H1 (cell line): Measurements from ENCODE around the gene CD84. TPM values are rescaled to one million over a fixed set of nuclear protein-coding genes. Genes with fewer than 3 reads are reported as not detected.
A peak's percentile ranks its signal among the peaks of the same experiment; 100 is the strongest.

Source experiments
- CTCF ChIA-PET: fragments of 300-600 bp; sonication (Branson Sonifier 250); formaldehyde crosslinking; loops from one replicate; lab custom pipeline; 2021; ENCODE audit not compliant: partially characterized antibody; lab: Charles Lee
- POLR2A ChIA-PET: fragments of 300-600 bp; sonication (Branson Sonifier 250); formaldehyde crosslinking; loops from one replicate; lab custom pipeline; 2021; ENCODE audit warnings: inconsistent platforms; ENCODE audit not compliant: partially characterized antibody; lab: Charles Lee
- DNase-seq, 2 experiments: peaks; one replicate each; pipeline versions ENCODE4 v3.0.0 to v3.0.0-alpha.2; 2010 to 2022; ENCODE audit warnings: low spot score in 2 of 2, low read depth in 1 of 2, mixed read lengths in 1 of 2
- FAIRE-seq: peaks from 2 replicates; lab custom pipeline; 2011; peaks lifted over from hg19 to GRCh38; lab: Jason Lieb, UNC
- H2AFZ ChIP-seq: 2 replicates; pipeline ENCODE4 v1.8.1; 2012; ENCODE audit warnings: low read length, inconsistent platforms
- H2AK5ac ChIP-seq: 2 replicates; pipeline ENCODE4 v1.6.1; 2013; ENCODE audit warnings: low read depth, low read length
- H2BK120ac ChIP-seq: replicated peaks from 2 replicates; pipeline ENCODE3; 2013; ENCODE audit warnings: low read depth, low read length, inconsistent platforms
- H2BK12ac ChIP-seq: 2 replicates; pipeline ENCODE4 v1.6.1; 2013; ENCODE audit warnings: low read depth, low read length
- H2BK15ac ChIP-seq: 2 replicates; pipeline ENCODE4 v1.6.1; 2013; ENCODE audit warnings: low read length
- H2BK20ac ChIP-seq: 2 replicates; pipeline ENCODE4 v1.6.1; 2013; ENCODE audit warnings: low read length
- H2BK5ac ChIP-seq: 2 replicates; pipeline ENCODE4 v1.6.1; 2013; ENCODE audit warnings: low read depth, low read length
- H3K14ac ChIP-seq: 2 replicates; pipeline ENCODE4 v1.6.1; 2013; ENCODE audit warnings: inconsistent platforms; ENCODE audit not compliant: insufficient read length
- H3K18ac ChIP-seq: 2 replicates; pipeline ENCODE4 v1.6.1; 2013; ENCODE audit warnings: low read length; ENCODE audit errors: extremely low read depth
- H3K23ac ChIP-seq: 2 replicates; pipeline ENCODE4 v1.6.1; 2013; ENCODE audit warnings: inconsistent platforms; ENCODE audit not compliant: insufficient read length
- H3K23me2 ChIP-seq: 2 replicates; pipeline ENCODE4 v1.6.1; 2013; ENCODE audit warnings: low read depth, low read length
- H3K27ac ChIP-seq: 2 replicates; pipeline ENCODE4 v1.6.1; 2011; ENCODE audit warnings: low read depth, low read length, inconsistent platforms
- H3K27me3 ChIP-seq, 4 experiments: replicated peaks in 1 of 4; 1 replicate in 1 of 4; 2 replicates in 3 of 4; pipeline versions ENCODE4 v1.6.1 to v1.8.1; 2011 to 2013; ENCODE audit warnings: low read length in 3 of 4, mild to moderate bottlenecking in 3 of 4, inconsistent platforms in 2 of 4, mixed read lengths in 2 of 4, moderate library complexity in 1 of 4; ENCODE audit not compliant: control insufficient read depth in 3 of 4, insufficient read depth in 3 of 4; ENCODE audit errors: extremely low read depth in 1 of 4
- H3K36me3 ChIP-seq, 4 experiments: 2 replicates each; pipeline versions ENCODE4 v1.6.1 to v1.8.1; 2011 to 2013; ENCODE audit warnings: mild to moderate bottlenecking in 4 of 4, low read length in 3 of 4, moderate library complexity in 2 of 4, control low read depth in 1 of 4, inconsistent platforms in 1 of 4; ENCODE audit not compliant: insufficient read depth in 4 of 4, control insufficient read depth in 2 of 4
- H3K4ac ChIP-seq: replicated peaks from 2 replicates; pipeline ENCODE3; 2013; ENCODE audit warnings: low read length, low read depth, mixed read lengths, inconsistent platforms; ENCODE audit not compliant: insufficient read length
- H3K4me1 ChIP-seq, 4 experiments: replicated peaks in 1 of 4; 1 replicate in 1 of 4; 2 replicates in 3 of 4; pipeline versions ENCODE4 v1.6.1 to v1.8.1; 2011 to 2013; ENCODE audit warnings: low read length in 3 of 4, inconsistent platforms in 2 of 4, mixed read lengths in 1 of 4; ENCODE audit not compliant: insufficient read depth in 4 of 4, control insufficient read depth in 3 of 4
- H3K4me2 ChIP-seq, 2 experiments: 2 replicates each; pipeline versions ENCODE4 v1.6.1 to v1.8.1; 2011 to 2013; ENCODE audit warnings: low read depth in 2 of 2, low read length in 2 of 2, control low read depth in 1 of 2, inconsistent platforms in 1 of 2, mild to moderate bottlenecking in 1 of 2; ENCODE audit not compliant: insufficient read depth in 1 of 2
- H3K4me3 ChIP-seq, 4 experiments: fragments of 200-600, 300-600 bp in 1 of 4; sonication (generic), shearing (Covaris generic), sonication (Bioruptor Twin) in 1 of 4; 2 replicates each; pipeline versions ENCODE4 v1.5.1 to v1.8.1; 2011 to 2016; ENCODE audit warnings: low read length in 4 of 4, low read depth in 3 of 4, control low read depth in 2 of 4, inconsistent platforms in 2 of 4, mild to moderate bottlenecking in 2 of 4, mixed read lengths in 1 of 4, moderate library complexity in 1 of 4; ENCODE audit not compliant: insufficient read depth in 2 of 4; ENCODE audit errors: extremely low read depth in 1 of 4
- H3K56ac ChIP-seq: replicated peaks from 2 replicates; pipeline ENCODE3; 2013; ENCODE audit warnings: low read depth, mild to moderate bottlenecking, mixed read lengths, low read length, inconsistent platforms; ENCODE audit not compliant: insufficient read length
- H3K79me1 ChIP-seq: 2 replicates; pipeline ENCODE4 v1.6.1; 2013; ENCODE audit warnings: low read depth, low read length, control low read depth
- H3K79me2 ChIP-seq, 2 experiments: 2 replicates each; pipeline versions ENCODE4 v1.6.1 to v1.8.1; 2012 to 2013; ENCODE audit warnings: low read length in 2 of 2, mild to moderate bottlenecking in 2 of 2, inconsistent platforms in 1 of 2; ENCODE audit not compliant: insufficient read depth in 2 of 2, control insufficient read depth in 1 of 2
- H3K9ac ChIP-seq, 4 experiments: replicated peaks in 1 of 4; 1 replicate in 1 of 4; 2 replicates in 3 of 4; pipeline versions ENCODE4 v1.6.1 to v1.8.1; 2011 to 2013; ENCODE audit warnings: low read depth in 3 of 4, low read length in 3 of 4, control low read depth in 2 of 4, mild to moderate bottlenecking in 2 of 4, moderate library complexity in 2 of 4, inconsistent platforms in 1 of 4; ENCODE audit errors: extremely low read depth in 1 of 4
- H3K9me3 ChIP-seq, 2 experiments: 2 replicates each; pipeline versions ENCODE4 v1.6.1 to v1.8.1; 2012 to 2013; ENCODE audit warnings: mild to moderate bottlenecking in 2 of 2, moderate library complexity in 2 of 2, control low read depth in 1 of 2, inconsistent platforms in 1 of 2, low read depth in 1 of 2, low read length in 1 of 2, mixed read lengths in 1 of 2; ENCODE audit not compliant: insufficient read depth in 2 of 2
- H4K20me1 ChIP-seq, 2 experiments: replicated peaks in 1 of 2; 2 replicates each; pipeline versions ENCODE3 to v1.8.1; 2011 to 2013; ENCODE audit warnings: inconsistent platforms in 2 of 2, low read length in 2 of 2, mild to moderate bottlenecking in 1 of 2; ENCODE audit not compliant: insufficient read depth in 2 of 2, control insufficient read depth in 1 of 2
- H4K5ac ChIP-seq: 2 replicates; pipeline ENCODE4 v1.6.1; 2013; ENCODE audit warnings: low read length, low read depth, mixed read lengths, inconsistent platforms; ENCODE audit not compliant: insufficient read length
- H4K8ac ChIP-seq: 2 replicates; pipeline ENCODE4 v1.8.0; 2013; ENCODE audit warnings: mild to moderate bottlenecking, moderate library complexity, low read length, inconsistent platforms; ENCODE audit not compliant: insufficient read depth; ENCODE audit errors: extremely low read depth
- H4K91ac ChIP-seq: replicated peaks from 2 replicates; pipeline ENCODE3; 2013; ENCODE audit warnings: low read length, mixed read lengths, inconsistent platforms; ENCODE audit not compliant: insufficient read length
- KDM1A ChIP-seq: fragments of 200-600, 300-600 bp; sonication (generic); IDR thresholded peaks from 2 replicates; pipeline ENCODE4 v1.7.1; 2016; ENCODE audit warnings: mild to moderate bottlenecking, low read length, borderline replicate concordance
- TAF1 ChIP-seq: IDR thresholded peaks from 2 replicates; pipeline ENCODE4 v1.6.1; 2011; ENCODE audit warnings: mild to moderate bottlenecking, low read depth, low read length
- WGBS, 2 experiments: shearing (Covaris generic) in 1 of 2; methylation state at CpG; one replicate each; pipeline versions ENCODE4 v1.1.6 to v1.1.7; 2013 to 2015; ENCODE audit warnings: low lambda C conversion rate in 2 of 2, mixed read lengths in 2 of 2, inconsistent platforms in 1 of 2, low coverage in 1 of 2, missing lambda C conversion rate in 1 of 2; ENCODE audit not compliant: insufficient replicate concordance in 2 of 2, insufficient coverage in 1 of 2, insufficient read length in 1 of 2; ENCODE audit errors: extremely low coverage in 1 of 2, missing lambda C conversion rate in 1 of 2; 5-methylcytosine and 5-hydroxymethylcytosine counted together
- polyA plus RNA-seq, 7 experiments: library from polyadenylated mRNA; depleted of rRNA in 3 of 7; stranded (reverse) in 5 of 7; unstranded in 2 of 7; fragments of >200 nt in 5 of 7; fragments of 200-250 nt in 2 of 7; gene quantifications; 1 replicate in 5 of 7; 2 replicates in 1 of 7; 4 replicates in 1 of 7; pipeline versions ENCODE4 v1.2.1 to v1.2.3, GENCODE V29; 2011 to 2013; ENCODE audit warnings: missing spikeins in 2 of 7, mixed read lengths in 2 of 7
- total RNA-seq: library from RNA; stranded (reverse); fragmentation: NEBNext Ultra II Directional; extraction: Animal tissue kit (Norgen Biotek cat#: 25700); gene quantifications from 2 replicates; pipeline ENCODE4 v1.2.1, GENCODE V29; 2021

The CD84 gene
- total and polyA plus RNA-seq, 2 of the 8 experiments (the other 6 are each of a cell fraction or from before 2014, with no cell fraction given) = not detected

DNA sequence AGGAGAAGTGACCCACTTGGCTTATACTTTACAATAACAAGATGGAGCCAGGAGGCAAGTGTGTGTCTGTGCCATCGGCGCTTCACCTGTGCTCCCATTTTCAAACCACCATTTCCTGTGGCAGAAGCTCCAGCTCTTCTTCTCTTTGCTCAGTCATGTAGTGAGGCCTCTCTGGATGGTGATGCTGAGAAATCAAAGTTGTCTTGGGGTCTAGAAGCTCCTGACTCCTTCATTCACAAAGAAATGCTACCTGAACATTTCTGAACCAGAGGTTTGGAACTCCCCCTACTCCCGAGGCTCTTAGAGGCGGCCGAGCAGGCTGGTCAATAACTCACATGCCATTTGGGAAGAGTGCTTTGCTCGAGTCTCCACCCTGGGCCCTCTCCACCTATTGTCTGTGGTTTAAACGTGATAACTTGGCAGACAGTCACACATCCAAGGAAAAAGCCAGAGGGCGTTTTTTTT is 49.5 kb upstream of the CD84 start:
- H3K4me3 ChIP-seq = no peak overlapping the region
- no peak overlapping the region for H2AFZ ChIP-seq

More for the DNA sequence above, 49.5 kb upstream of the CD84 start:
- H2AK5ac ChIP-seq = no peak overlapping the region
- no peak overlapping the region for H3K27ac ChIP-seq
- H3K4me1 ChIP-seq = no peaks in the 10 kb centered on the region
- WGBS, 2 experiments = 88% methylated on average over 8 of the region's 8 CpGs; no CpG with 5 or more reads in 1 of the 2 experiments
- no peak overlapping the region for H4K91ac ChIP-seq
- no peak overlapping the region for H3K9ac ChIP-seq
- no peak overlapping the region for H2BK20ac ChIP-seq
- no peaks in the 10 kb centered on the region for H3K9me3 ChIP-seq
- no peak overlapping the region for H4K5ac ChIP-seq
- no peaks in the 10 kb centered on the region for H3K79me2 ChIP-seq
- no peak overlapping the region for H3K23ac ChIP-seq
- H3K4me2 ChIP-seq = no peak overlapping the region
- no peaks in the 10 kb centered on the region for H3K27me3 ChIP-seq
- no peaks in the 10 kb centered on the region for H3K23me2 ChIP-seq
- no peak overlapping the region for H2BK5ac ChIP-seq
- no peaks in the 10 kb centered on the region for H3K36me3 ChIP-seq
- 0 out of 2 replicates have a peak overlapping the region, but pooled peaks have one; percentile 33 for H2BK12ac ChIP-seq
- H3K4ac ChIP-seq = no peak overlapping the region
- no peak overlapping the region for H3K56ac ChIP-seq
- DNase-seq (no peak), FAIRE-seq (no peak)
- TF ChIP-seq KDM1A (no peak), TAF1 (no peak)
- CTCF ChIA-PET = interaction anchor here (1.0 to 3.1 kb wide), 5 partner anchors 9 to 52 kb away, joined by 3 to 9 read pairs (median 4); no protein-coding TSS in a partner anchor
- POLR2A ChIA-PET = no interaction called here
- peak overlapping the region; percentile 40; the same call in 1 of the 2 replicates for H2BK15ac ChIP-seq
- no peak overlapping the region for H3K14ac ChIP-seq
- no peak overlapping the region; the same call in 1 of the 2 replicates for H4K8ac ChIP-seq
- no peaks in the 10 kb centered on the region for H3K79me1 ChIP-seq
- H4K20me1 ChIP-seq = no peaks in the 10 kb centered on the region
- no peak overlapping the region for H3K18ac ChIP-seq
- no peak overlapping the region for H2BK120ac ChIP-seq
